ENCODE measurements around the gene HSD17B10. TPM values are rescaled to one million over a fixed set of nuclear protein-coding genes. Genes with fewer than 3 reads are reported as not detected.
A peak's percentile ranks its signal among the peaks of the same experiment; 100 is the strongest.

The HSD17B10 gene
- total RNA-seq, 1 donor from 2014 or later, result 96.8 TPM

- Histone ChIP-seq H3K27ac (ENCODE audit: low read depth, low read length) (no peak overlapping the region), H3K4me1 (ENCODE audit: insufficient read depth, low read length) (peaks cover 2% of the 10 kb centered on the region), H3K36me3 (ENCODE audit: insufficient read depth, low read length) (no peaks in the 10 kb centered on the region), H3K9me3 (ENCODE audit: insufficient read depth, low read depth, low read length) (no peaks in the 10 kb centered on the region), H3K4me3 (ENCODE audit: insufficient read depth, low read depth, low read length) (no peak overlapping the region), H3K4me2 (ENCODE audit: low read length) (no peak overlapping the region), H3K9ac (ENCODE audit: low read length) (no peak overlapping the region), H2AFZ (ENCODE audit: low read depth, low read length) (no peak overlapping the region), H3K27me3 (ENCODE audit: insufficient read depth, low read length) (no peaks in the 10 kb centered on the region), H3K79me2 (ENCODE audit: insufficient read depth, low read length) (no peaks in the 10 kb centered on the region), H4K20me1 (ENCODE audit: insufficient read depth, low read length) (no peaks in the 10 kb centered on the region)
- Mint-ChIP-seq H3K27ac (ENCODE audit: unreplicated experiment) (no peak overlapping the region), H3K27me3 (ENCODE audit: low read depth, unreplicated experiment) (peaks cover 11% of the 10 kb centered on the region), H3K4me1 (ENCODE audit: low read depth, unreplicated experiment) (peaks cover 2% of the 10 kb centered on the region), H3K4me3 (ENCODE audit: unreplicated experiment) (no peak overlapping the region), H3K36me3 (ENCODE audit: low read depth, unreplicated experiment) (no peaks in the 10 kb centered on the region), H3K9me3 (ENCODE audit: unreplicated experiment) (no peaks in the 10 kb centered on the region)
- DNase-seq (ENCODE audit: low read depth) (peak; percentile 36), FAIRE-seq (peak; percentile 99)
- no peak for TF ChIP-seq EZH2 (IDR thresholded peaks at IDR 0.05; ENCODE audit: insufficient read depth, low read length)
- TF ChIP-seq CTCF (IDR thresholded peaks at IDR 0.05; ENCODE audit: insufficient read depth, low read depth, low read length), result peak; percentile 70
Measured at GRCh38 chrX:53481816-53482465, 47.8 kb upstream of the HSD17B10 start.

- Mint-ChIP-seq H3K4me1 (ENCODE audit: low read depth, unreplicated experiment) (peaks cover 2% of the 10 kb centered on the region), H3K9me3 (ENCODE audit: unreplicated experiment) (no peaks in the 10 kb centered on the region), H3K27me3 (ENCODE audit: low read depth, unreplicated experiment) (peaks cover 11% of the 10 kb centered on the region), H3K4me3 (ENCODE audit: unreplicated experiment) (no peak overlapping the region), H3K36me3 (ENCODE audit: low read depth, unreplicated experiment) (no peaks in the 10 kb centered on the region), H3K27ac (ENCODE audit: unreplicated experiment) (no peak overlapping the region)
- TF ChIP-seq EZH2 (IDR thresholded peaks at IDR 0.05; ENCODE audit: insufficient read depth, low read length) (no peak), CTCF (IDR thresholded peaks at IDR 0.05; ENCODE audit: insufficient read depth, low read depth, low read length) (peak; percentile 24)
- peak; percentile 32 for FAIRE-seq
- no peaks in the 10 kb centered on the region for H3K36me3 ChIP-seq (ENCODE audit: insufficient read depth, low read length)
- DNase-seq (ENCODE audit: low read depth), result no peak
- no peak overlapping the region for H3K4me2 ChIP-seq (ENCODE audit: low read length)
- H3K4me1 ChIP-seq (ENCODE audit: insufficient read depth, low read length), result peaks cover 5% of the 10 kb centered on the region
- H3K27me3 ChIP-seq (ENCODE audit: insufficient read depth, low read length), result no peaks in the 10 kb centered on the region
- H3K27ac ChIP-seq (ENCODE audit: low read depth, low read length), result no peak overlapping the region
- H3K79me2 ChIP-seq (ENCODE audit: insufficient read depth, low read length), result no peaks in the 10 kb centered on the region
- no peaks in the 10 kb centered on the region for H3K9me3 ChIP-seq (ENCODE audit: insufficient read depth, low read depth, low read length)
- no peak overlapping the region for H2AFZ ChIP-seq (ENCODE audit: low read depth, low read length)
- no peaks in the 10 kb centered on the region for H4K20me1 ChIP-seq (ENCODE audit: insufficient read depth, low read length)
- no peak overlapping the region for H3K9ac ChIP-seq (ENCODE audit: low read length)
- H3K4me3 ChIP-seq (ENCODE audit: insufficient read depth, low read depth, low read length), result no peak overlapping the region
Measured at GRCh38 chrX:53481093-53481492, 46.9 kb upstream of the HSD17B10 start.

- no peaks in the 10 kb centered on the region for H3K27me3 ChIP-seq (ENCODE audit: insufficient read depth, low read length)
- H3K79me2 ChIP-seq (ENCODE audit: insufficient read depth, low read length), result no peaks in the 10 kb centered on the region
- FAIRE-seq (no peak), DNase-seq (ENCODE audit: low read depth) (peak; percentile 12)
- Mint-ChIP-seq H3K9me3 (ENCODE audit: unreplicated experiment) (no peaks in the 10 kb centered on the region), H3K4me3 (ENCODE audit: unreplicated experiment) (no peak overlapping the region), H3K36me3 (ENCODE audit: low read depth, unreplicated experiment) (no peaks in the 10 kb centered on the region), H3K27me3 (ENCODE audit: low read depth, unreplicated experiment) (peaks cover 8% of the 10 kb centered on the region), H3K27ac (ENCODE audit: unreplicated experiment) (no peak overlapping the region), H3K4me1 (ENCODE audit: low read depth, unreplicated experiment) (peaks cover 2% of the 10 kb centered on the region)
- peaks cover 5% of the 10 kb centered on the region for H3K4me1 ChIP-seq (ENCODE audit: insufficient read depth, low read length)
- H3K4me3 ChIP-seq (ENCODE audit: insufficient read depth, low read depth, low read length), result no peak overlapping the region
- no peak overlapping the region for H3K4me2 ChIP-seq (ENCODE audit: low read length)
- no peaks in the 10 kb centered on the region for H3K9me3 ChIP-seq (ENCODE audit: insufficient read depth, low read depth, low read length)
- TF ChIP-seq CTCF (IDR thresholded peaks at IDR 0.05; ENCODE audit: insufficient read depth, low read depth, low read length) (no peak), EZH2 (IDR thresholded peaks at IDR 0.05; ENCODE audit: insufficient read depth, low read length) (no peak)
- no peak overlapping the region for H3K27ac ChIP-seq (ENCODE audit: low read depth, low read length)
- H3K36me3 ChIP-seq (ENCODE audit: insufficient read depth, low read length), result no peaks in the 10 kb centered on the region
- no peaks in the 10 kb centered on the region for H4K20me1 ChIP-seq (ENCODE audit: insufficient read depth, low read length)
- H2AFZ ChIP-seq (ENCODE audit: low read depth, low read length), result no peak overlapping the region
- H3K9ac ChIP-seq (ENCODE audit: low read length), result no peak overlapping the region
Measured at GRCh38 chrX:53479301-53479700, 45.1 kb upstream of the HSD17B10 start.

Data from astrocyte (in vitro differentiated cells and primary cell).